H1 (cell line): ENCODE measurements around the gene RBP7. TPM values are rescaled to one million over a fixed set of nuclear protein-coding genes. Genes with fewer than 3 reads are reported as not detected.

Experiments used
- CTCF ChIA-PET: fragments of 300-600 bp; sonication (Branson Sonifier 250); formaldehyde crosslinking; loops from one replicate; lab custom pipeline; 2021; ENCODE audit not compliant: partially characterized antibody; lab: Charles Lee
- POLR2A ChIA-PET: fragments of 300-600 bp; sonication (Branson Sonifier 250); formaldehyde crosslinking; loops from one replicate; lab custom pipeline; 2021; ENCODE audit warnings: inconsistent platforms; ENCODE audit not compliant: partially characterized antibody; lab: Charles Lee
- DNase-seq, 2 experiments: peaks; one replicate each; pipeline versions ENCODE4 v3.0.0 to v3.0.0-alpha.2; 2010 to 2022; ENCODE audit warnings: low spot score in 2 of 2, low read depth in 1 of 2, mixed read lengths in 1 of 2
- FAIRE-seq: peaks from 2 replicates; lab custom pipeline; 2011; peaks lifted over from hg19 to GRCh38; lab: Jason Lieb, UNC
- H2AFZ ChIP-seq: 2 replicates; pipeline ENCODE4 v1.8.1; 2012; ENCODE audit warnings: low read length, inconsistent platforms
- H2AK5ac ChIP-seq: 2 replicates; pipeline ENCODE4 v1.6.1; 2013; ENCODE audit warnings: low read depth, low read length
- H2BK120ac ChIP-seq: replicated peaks from 2 replicates; pipeline ENCODE3; 2013; ENCODE audit warnings: low read depth, low read length, inconsistent platforms
- H2BK12ac ChIP-seq: 2 replicates; pipeline ENCODE4 v1.6.1; 2013; ENCODE audit warnings: low read depth, low read length
- H2BK15ac ChIP-seq: 2 replicates; pipeline ENCODE4 v1.6.1; 2013; ENCODE audit warnings: low read length
- H2BK20ac ChIP-seq: 2 replicates; pipeline ENCODE4 v1.6.1; 2013; ENCODE audit warnings: low read length
- H2BK5ac ChIP-seq: 2 replicates; pipeline ENCODE4 v1.6.1; 2013; ENCODE audit warnings: low read depth, low read length
- H3K14ac ChIP-seq: 2 replicates; pipeline ENCODE4 v1.6.1; 2013; ENCODE audit warnings: inconsistent platforms; ENCODE audit not compliant: insufficient read length
- H3K18ac ChIP-seq: 2 replicates; pipeline ENCODE4 v1.6.1; 2013; ENCODE audit warnings: low read length; ENCODE audit errors: extremely low read depth
- H3K23ac ChIP-seq: 2 replicates; pipeline ENCODE4 v1.6.1; 2013; ENCODE audit warnings: inconsistent platforms; ENCODE audit not compliant: insufficient read length
- H3K23me2 ChIP-seq: 2 replicates; pipeline ENCODE4 v1.6.1; 2013; ENCODE audit warnings: low read depth, low read length
- H3K27ac ChIP-seq: 2 replicates; pipeline ENCODE4 v1.6.1; 2011; ENCODE audit warnings: low read depth, low read length, inconsistent platforms
- H3K27me3 ChIP-seq, 4 experiments: replicated peaks in 1 of 4; 1 replicate in 1 of 4; 2 replicates in 3 of 4; pipeline versions ENCODE4 v1.6.1 to v1.8.1; 2011 to 2013; ENCODE audit warnings: low read length in 3 of 4, mild to moderate bottlenecking in 3 of 4, inconsistent platforms in 2 of 4, mixed read lengths in 2 of 4, moderate library complexity in 1 of 4; ENCODE audit not compliant: control insufficient read depth in 3 of 4, insufficient read depth in 3 of 4; ENCODE audit errors: extremely low read depth in 1 of 4
- H3K36me3 ChIP-seq, 4 experiments: 2 replicates each; pipeline versions ENCODE4 v1.6.1 to v1.8.1; 2011 to 2013; ENCODE audit warnings: mild to moderate bottlenecking in 4 of 4, low read length in 3 of 4, moderate library complexity in 2 of 4, control low read depth in 1 of 4, inconsistent platforms in 1 of 4; ENCODE audit not compliant: insufficient read depth in 4 of 4, control insufficient read depth in 2 of 4
- H3K4ac ChIP-seq: replicated peaks from 2 replicates; pipeline ENCODE3; 2013; ENCODE audit warnings: low read length, low read depth, mixed read lengths, inconsistent platforms; ENCODE audit not compliant: insufficient read length
- H3K4me1 ChIP-seq, 4 experiments: replicated peaks in 1 of 4; 1 replicate in 1 of 4; 2 replicates in 3 of 4; pipeline versions ENCODE4 v1.6.1 to v1.8.1; 2011 to 2013; ENCODE audit warnings: low read length in 3 of 4, inconsistent platforms in 2 of 4, mixed read lengths in 1 of 4; ENCODE audit not compliant: insufficient read depth in 4 of 4, control insufficient read depth in 3 of 4
- H3K4me2 ChIP-seq, 2 experiments: 2 replicates each; pipeline versions ENCODE4 v1.6.1 to v1.8.1; 2011 to 2013; ENCODE audit warnings: low read depth in 2 of 2, low read length in 2 of 2, control low read depth in 1 of 2, inconsistent platforms in 1 of 2, mild to moderate bottlenecking in 1 of 2; ENCODE audit not compliant: insufficient read depth in 1 of 2
- H3K4me3 ChIP-seq, 4 experiments: fragments of 200-600, 300-600 bp in 1 of 4; sonication (generic), shearing (Covaris generic), sonication (Bioruptor Twin) in 1 of 4; 2 replicates each; pipeline versions ENCODE4 v1.5.1 to v1.8.1; 2011 to 2016; ENCODE audit warnings: low read length in 4 of 4, low read depth in 3 of 4, control low read depth in 2 of 4, inconsistent platforms in 2 of 4, mild to moderate bottlenecking in 2 of 4, mixed read lengths in 1 of 4, moderate library complexity in 1 of 4; ENCODE audit not compliant: insufficient read depth in 2 of 4; ENCODE audit errors: extremely low read depth in 1 of 4
- H3K56ac ChIP-seq: replicated peaks from 2 replicates; pipeline ENCODE3; 2013; ENCODE audit warnings: low read depth, mild to moderate bottlenecking, mixed read lengths, low read length, inconsistent platforms; ENCODE audit not compliant: insufficient read length
- H3K79me1 ChIP-seq: 2 replicates; pipeline ENCODE4 v1.6.1; 2013; ENCODE audit warnings: low read depth, low read length, control low read depth
- H3K79me2 ChIP-seq, 2 experiments: 2 replicates each; pipeline versions ENCODE4 v1.6.1 to v1.8.1; 2012 to 2013; ENCODE audit warnings: low read length in 2 of 2, mild to moderate bottlenecking in 2 of 2, inconsistent platforms in 1 of 2; ENCODE audit not compliant: insufficient read depth in 2 of 2, control insufficient read depth in 1 of 2
- H3K9ac ChIP-seq, 4 experiments: replicated peaks in 1 of 4; 1 replicate in 1 of 4; 2 replicates in 3 of 4; pipeline versions ENCODE4 v1.6.1 to v1.8.1; 2011 to 2013; ENCODE audit warnings: low read depth in 3 of 4, low read length in 3 of 4, control low read depth in 2 of 4, mild to moderate bottlenecking in 2 of 4, moderate library complexity in 2 of 4, inconsistent platforms in 1 of 4; ENCODE audit errors: extremely low read depth in 1 of 4
- H3K9me3 ChIP-seq, 2 experiments: 2 replicates each; pipeline versions ENCODE4 v1.6.1 to v1.8.1; 2012 to 2013; ENCODE audit warnings: mild to moderate bottlenecking in 2 of 2, moderate library complexity in 2 of 2, control low read depth in 1 of 2, inconsistent platforms in 1 of 2, low read depth in 1 of 2, low read length in 1 of 2, mixed read lengths in 1 of 2; ENCODE audit not compliant: insufficient read depth in 2 of 2
- H4K20me1 ChIP-seq, 2 experiments: replicated peaks in 1 of 2; 2 replicates each; pipeline versions ENCODE3 to v1.8.1; 2011 to 2013; ENCODE audit warnings: inconsistent platforms in 2 of 2, low read length in 2 of 2, mild to moderate bottlenecking in 1 of 2; ENCODE audit not compliant: insufficient read depth in 2 of 2, control insufficient read depth in 1 of 2
- H4K5ac ChIP-seq: 2 replicates; pipeline ENCODE4 v1.6.1; 2013; ENCODE audit warnings: low read length, low read depth, mixed read lengths, inconsistent platforms; ENCODE audit not compliant: insufficient read length
- H4K8ac ChIP-seq: 2 replicates; pipeline ENCODE4 v1.8.0; 2013; ENCODE audit warnings: mild to moderate bottlenecking, moderate library complexity, low read length, inconsistent platforms; ENCODE audit not compliant: insufficient read depth; ENCODE audit errors: extremely low read depth
- H4K91ac ChIP-seq: replicated peaks from 2 replicates; pipeline ENCODE3; 2013; ENCODE audit warnings: low read length, mixed read lengths, inconsistent platforms; ENCODE audit not compliant: insufficient read length
- WGBS, 2 experiments: shearing (Covaris generic) in 1 of 2; methylation state at CpG; one replicate each; pipeline versions ENCODE4 v1.1.6 to v1.1.7; 2013 to 2015; ENCODE audit warnings: low lambda C conversion rate in 2 of 2, mixed read lengths in 2 of 2, inconsistent platforms in 1 of 2, low coverage in 1 of 2, missing lambda C conversion rate in 1 of 2; ENCODE audit not compliant: insufficient replicate concordance in 2 of 2, insufficient coverage in 1 of 2, insufficient read length in 1 of 2; ENCODE audit errors: extremely low coverage in 1 of 2, missing lambda C conversion rate in 1 of 2; 5-methylcytosine and 5-hydroxymethylcytosine counted together
- polyA plus RNA-seq, 7 experiments: library from polyadenylated mRNA; depleted of rRNA in 3 of 7; stranded (reverse) in 5 of 7; unstranded in 2 of 7; fragments of >200 nt in 5 of 7; fragments of 200-250 nt in 2 of 7; gene quantifications; 1 replicate in 5 of 7; 2 replicates in 1 of 7; 4 replicates in 1 of 7; pipeline versions ENCODE4 v1.2.1 to v1.2.3, GENCODE V29; 2011 to 2013; ENCODE audit warnings: missing spikeins in 2 of 7, mixed read lengths in 2 of 7
- total RNA-seq: library from RNA; stranded (reverse); fragmentation: NEBNext Ultra II Directional; extraction: Animal tissue kit (Norgen Biotek cat#: 25700); gene quantifications from 2 replicates; pipeline ENCODE4 v1.2.1, GENCODE V29; 2021

The RBP7 gene
- total and polyA plus RNA-seq, 2 of the 8 experiments (the other 6 are each of a cell fraction or from before 2014, with no cell fraction given) = 5.7 to 7.2 TPM

- Histone ChIP-seq H3K27ac (no peak overlapping the region), H3K79me1 (no peaks in the 10 kb centered on the region), H2AFZ (no peak overlapping the region), H3K4me1 (peaks cover 0 to 9% (median 3%) of the 10 kb centered on the region in 4 experiments; a peak in 4 of 7 replicates), H2BK15ac (no peak overlapping the region), H2BK120ac (no peak overlapping the region), H2BK12ac (no peak overlapping the region), H4K8ac (no peak overlapping the region), H3K23me2 (no peaks in the 10 kb centered on the region), H4K5ac (no peak overlapping the region), H3K23ac (no peak overlapping the region), H4K91ac (no peak overlapping the region), H3K4me2 (no peak overlapping the region), H3K14ac (no peak overlapping the region), H3K56ac (no peak overlapping the region), H4K20me1 (no peaks in the 10 kb centered on the region), H3K4ac (no peak overlapping the region), H3K36me3 (no peaks in the 10 kb centered on the region), H3K18ac (no peak overlapping the region), H3K27me3 (no peaks in the 10 kb centered on the region), H3K9ac (no peak overlapping the region), H2AK5ac (no peak overlapping the region), H3K79me2 (no peaks in the 10 kb centered on the region), H2BK20ac (no peak overlapping the region), H2BK5ac (no peak overlapping the region), H3K9me3 (no peaks in the 10 kb centered on the region), H3K4me3 (no peak overlapping the region)
- DNase-seq (no peak), FAIRE-seq (no peak)
- ChIA-PET CTCF (interaction anchor here (1.1 to 2.8 kb wide), 3 partner anchors 9 to 192 kb away, joined by 4 to 16 read pairs (median 5); no protein-coding TSS in a partner anchor), POLR2A (interaction anchor here (1.7 kb wide), 1 partner anchor 17 kb away, joined by 6 read pairs; the partner anchor contains the start of genes LZIC and NMNAT1)
- WGBS, 2 experiments = 96% methylated on average over 4 of the region's 4 CpGs; no CpG with 5 or more reads in 1 of the 2 experiments
Measured at GRCh38 chr1:9960011-9960410, 37.0 kb upstream of the RBP7 start.
